Measurements from ENCODE around the gene RAD18.

The RAD18 gene

DNA sequence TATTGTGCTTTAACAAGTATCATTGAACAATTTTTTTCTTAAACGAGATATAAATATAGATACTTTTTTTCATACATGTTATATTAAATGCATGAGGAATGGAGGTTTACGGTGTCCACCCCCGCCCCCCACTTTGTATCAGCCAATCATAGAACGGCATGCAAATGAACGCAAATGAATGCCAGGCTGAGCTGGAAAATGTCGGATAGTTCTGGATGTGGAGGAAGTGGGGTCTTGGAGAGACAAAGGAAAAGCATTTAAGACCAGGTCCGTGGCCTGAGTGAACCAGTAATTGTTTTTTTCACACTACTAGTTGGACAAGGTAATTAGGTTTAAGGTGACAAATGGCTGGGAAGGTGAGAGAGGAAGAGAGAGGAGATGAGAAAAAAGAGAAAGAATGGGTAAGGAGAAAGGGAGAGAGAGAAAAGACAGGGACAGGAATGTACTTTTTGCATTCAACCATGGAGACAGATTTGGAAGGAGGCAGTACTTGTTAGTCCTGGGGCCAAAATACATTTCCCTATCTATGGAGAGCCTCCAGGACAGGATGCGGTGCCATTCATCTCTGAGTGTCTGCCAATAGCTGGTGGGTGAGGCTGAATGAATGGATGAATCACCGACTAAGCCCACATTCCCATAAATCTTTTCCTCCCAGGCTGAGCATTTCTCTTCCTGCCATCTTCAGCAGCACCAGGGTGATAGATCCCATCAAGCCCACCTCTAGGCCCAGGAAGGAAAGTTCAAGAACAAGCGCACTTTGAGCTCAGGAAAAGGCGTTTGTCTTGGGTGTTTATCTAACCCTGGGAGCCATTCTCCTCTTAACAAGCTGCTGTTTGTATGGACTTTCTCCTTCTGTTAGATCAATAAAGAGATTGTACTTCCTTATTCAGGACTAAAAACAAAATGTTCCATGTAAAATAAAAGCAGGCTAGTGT lies 1.4 kb upstream of the RAD18 start:
- no peak for DNase-seq (ENCODE audit: low read depth)

GRCh38 chr3:8962226-8962861 lies 928 bp downstream of the RAD18 start:
- no peak for DNase-seq (ENCODE audit: low read depth)

- no peak for DNase-seq (ENCODE audit: low read depth)
Measured at GRCh38 chr3:8959668-8960067, 3.6 kb downstream of the RAD18 start.

DNA sequence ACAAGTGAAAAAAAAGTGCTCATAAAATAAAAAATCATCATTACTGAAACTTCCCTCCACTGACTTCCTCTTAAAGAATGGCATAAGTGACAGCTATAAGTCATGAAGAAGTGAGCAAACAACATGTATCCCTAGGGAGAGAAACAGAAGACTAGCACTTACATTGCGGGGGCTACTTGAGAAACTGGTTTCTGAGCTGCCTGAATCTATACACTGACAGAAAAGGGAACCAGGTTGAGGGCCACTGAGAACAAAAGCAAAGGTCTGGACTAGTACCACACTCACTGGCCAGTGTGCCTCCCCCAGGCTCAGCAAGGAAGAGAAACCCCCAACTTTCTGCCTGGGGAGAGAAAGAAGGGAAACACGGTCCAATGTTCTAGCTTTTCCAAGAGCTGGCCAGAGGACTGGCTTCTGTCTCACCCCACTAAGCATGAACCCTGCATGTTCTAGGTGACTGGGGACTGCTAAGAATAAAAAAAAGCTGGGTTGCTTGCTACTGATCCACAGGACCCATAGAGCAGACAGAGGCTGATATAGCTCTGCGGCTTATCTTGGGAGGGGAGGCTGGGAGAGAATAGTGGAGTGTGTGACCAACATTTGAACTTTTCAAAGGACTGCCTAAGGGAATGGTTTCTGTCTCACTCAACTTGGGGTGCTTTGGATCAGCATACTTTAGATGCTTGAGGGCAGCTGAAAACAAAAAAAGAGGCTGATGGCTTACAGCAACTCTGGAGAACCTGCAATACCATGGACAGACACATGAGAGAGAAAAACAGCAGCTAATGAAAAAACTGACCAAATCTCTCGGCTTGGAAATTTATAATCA lies 8.1 kb downstream of the RAD18 start:
- DNase-seq (ENCODE audit: low read depth) = no peak

GRCh38 chr3:8953313-8953712 lies 10.0 kb downstream of the RAD18 start:
- DNase-seq (ENCODE audit: low read depth) = no peak

- no peak for DNase-seq (ENCODE audit: low read depth)
Measured at GRCh38 chr3:8952130-8952529, 11.1 kb downstream of the RAD18 start.

DNA sequence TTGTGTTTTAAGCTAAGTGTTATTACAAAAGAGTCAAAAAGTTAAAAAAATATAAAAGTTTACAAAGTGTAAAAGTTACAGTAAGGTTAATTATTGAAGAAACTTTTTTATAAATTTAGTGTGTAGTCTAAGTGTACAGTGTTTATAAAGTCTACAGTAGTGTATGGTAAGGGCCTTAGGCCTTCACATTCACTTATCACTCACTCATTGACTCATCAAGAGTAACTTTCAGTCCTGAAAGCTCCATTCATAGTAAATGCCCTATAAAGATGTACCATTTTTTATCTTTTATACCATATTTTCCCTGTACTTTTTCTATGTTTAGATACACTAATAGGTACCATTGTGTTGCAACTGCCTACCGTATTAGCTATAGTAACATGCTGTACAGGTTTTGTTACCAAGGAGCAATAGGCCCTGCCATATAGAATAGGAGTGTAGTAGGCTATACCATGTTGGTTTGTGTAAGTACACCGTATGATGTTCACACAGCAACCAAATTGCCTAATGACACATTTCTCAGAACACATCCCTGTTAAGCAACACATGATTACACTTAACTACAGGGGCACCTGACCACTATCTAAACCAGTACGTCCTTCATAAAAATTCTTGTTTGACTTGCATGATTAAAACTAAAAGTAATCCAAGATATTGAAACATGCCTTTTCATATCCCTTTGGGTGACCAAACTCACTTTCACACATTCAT lies 17.2 kb downstream of the RAD18 start:
- no peak for DNase-seq (ENCODE audit: low read depth)

- DNase-seq (ENCODE audit: low read depth) = no peak
Measured at GRCh38 chr3:8942746-8943488, 20.4 kb downstream of the RAD18 start.

- no peak for DNase-seq (ENCODE audit: low read depth)
Measured at GRCh38 chr3:8942115-8942514, 21.2 kb downstream of the RAD18 start.

DNA sequence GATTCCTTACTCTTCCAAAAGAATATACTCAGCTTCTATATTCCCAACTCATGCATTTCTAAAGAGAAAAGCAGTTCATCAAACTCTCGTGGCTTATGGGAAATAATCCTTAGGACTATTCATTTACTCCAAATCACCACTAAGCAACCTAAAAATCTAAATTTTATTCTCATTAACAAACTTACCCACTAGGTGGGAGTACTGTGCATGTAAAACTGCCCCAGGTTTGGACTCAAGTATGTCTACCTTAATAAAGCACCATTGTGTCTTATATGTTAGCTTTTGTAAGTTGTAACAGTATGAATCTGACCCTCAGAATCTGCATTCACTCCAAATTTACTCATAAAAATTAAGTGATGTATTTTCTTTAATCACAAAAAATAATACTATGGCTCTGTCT lies 25.3 kb downstream of the RAD18 start:
- DNase-seq (ENCODE audit: low read depth) = no peak

GRCh38 chr3:8937064-8938020 lies 25.9 kb downstream of the RAD18 start:
- DNase-seq (ENCODE audit: low read depth) = no peak

GRCh38 chr3:8932507-8932906 lies 30.8 kb downstream of the RAD18 start:
- DNase-seq (ENCODE audit: low read depth) = no peak

DNA sequence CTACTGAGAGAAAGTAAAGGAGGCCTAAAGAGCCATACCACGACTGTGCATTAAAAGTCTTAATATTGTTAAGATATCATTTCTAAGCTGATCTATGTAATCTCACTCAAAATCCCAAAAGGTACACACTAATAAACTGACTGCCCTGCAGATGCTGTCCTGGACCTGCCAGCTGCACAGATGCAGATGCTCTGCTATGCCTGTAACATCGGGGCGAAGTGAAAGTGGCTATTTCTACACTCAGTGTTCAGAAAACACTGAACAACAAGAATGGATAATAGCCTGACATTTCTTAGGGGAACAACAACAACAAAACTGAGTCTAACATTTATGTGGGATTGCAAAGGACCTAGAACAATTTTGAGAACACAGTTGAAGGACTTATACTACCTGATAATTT lies 31.9 kb downstream of the RAD18 start:
- DNase-seq (ENCODE audit: low read depth) = no peak

DNA sequence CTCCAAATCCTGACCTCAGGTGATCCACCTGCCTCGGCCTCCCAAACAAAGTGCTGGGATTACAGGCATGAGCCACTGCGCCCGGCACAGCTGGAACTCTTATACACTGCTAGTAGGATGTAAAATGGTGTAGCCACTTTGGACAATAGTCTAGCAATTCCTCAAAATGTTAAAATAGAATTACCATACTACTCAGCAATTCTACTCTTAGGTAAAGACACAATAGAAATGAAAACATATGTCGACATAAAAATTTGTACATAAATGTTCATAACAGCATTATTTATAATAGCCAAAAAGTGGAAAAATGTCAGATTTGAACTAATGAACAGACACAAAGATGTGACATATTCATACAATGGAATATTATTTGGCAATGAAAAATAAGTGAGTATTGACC lies 33.4 kb downstream of the RAD18 start:
- no peak for DNase-seq (ENCODE audit: low read depth)

DNA sequence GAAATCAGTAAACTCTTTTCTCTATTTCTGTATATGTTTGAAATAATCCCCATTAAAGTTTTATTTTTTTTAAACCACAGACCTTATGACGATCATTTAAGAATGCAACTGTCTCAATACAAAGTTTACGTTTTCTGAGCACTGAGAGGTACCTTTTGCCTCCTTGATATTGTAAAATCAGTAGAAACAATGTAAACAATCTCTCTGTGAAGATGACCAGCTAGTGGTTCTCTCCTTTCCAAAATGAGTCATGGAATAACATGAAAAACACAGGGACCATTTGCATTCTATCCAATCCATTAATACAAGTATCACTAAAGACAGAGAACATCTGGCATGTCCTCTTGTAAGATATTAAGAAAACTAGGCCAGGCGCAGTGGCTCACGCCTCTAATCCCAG lies 48.8 kb downstream of the RAD18 start:
- DNase-seq (ENCODE audit: low read depth) = no peak

- DNase-seq (ENCODE audit: low read depth) = no peak
Measured at GRCh38 chr3:8911781-8912180, 51.5 kb downstream of the RAD18 start.

DNA sequence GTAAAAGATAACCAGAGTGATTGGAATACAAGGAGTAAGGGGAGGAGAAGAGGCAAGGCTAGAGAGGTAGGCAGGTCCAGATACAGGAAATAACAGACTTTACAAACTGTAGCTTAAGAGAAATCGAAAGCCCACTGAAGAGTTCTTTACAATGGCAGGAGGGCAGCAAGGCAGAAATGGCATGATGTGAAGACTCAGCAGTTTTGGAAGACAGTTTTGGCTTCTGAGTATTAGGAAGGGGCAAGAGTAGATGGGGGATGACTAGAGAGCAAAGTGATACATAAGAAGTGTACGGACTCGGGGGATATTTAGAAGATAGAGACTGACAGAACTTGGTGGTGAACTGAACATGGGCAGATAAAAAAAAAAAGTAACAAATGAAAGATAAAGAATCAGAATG lies 54.1 kb downstream of the RAD18 start:
- no peak for DNase-seq (ENCODE audit: low read depth)

GRCh38 chr3:8903191-8903590 lies 60.1 kb downstream of the RAD18 start:
- no peak for DNase-seq (ENCODE audit: low read depth)

- no peak for DNase-seq (ENCODE audit: low read depth)
Measured at GRCh38 chr3:8900869-8901268, 62.4 kb downstream of the RAD18 start.

- no peak for DNase-seq (ENCODE audit: low read depth)
Measured at GRCh38 chr3:8899876-8900460, 63.3 kb downstream of the RAD18 start.
